Sigmoid colon (tissue), 7 donors: ENCODE results near the gene GBP3. TPM values are rescaled to one million over a fixed set of nuclear protein-coding genes. Genes with fewer than 3 reads are reported as not detected.
"Not testable (repeated sequence)": the region's sequence is repeated elsewhere in the genome, so short reads cannot be mapped to it uniquely, and the experiment has no call there.

Experiments used
- DNase-seq: peaks from one replicate; pipeline ENCODE4 v3.0.0-alpha.2; 2019
- H3K27ac ChIP-seq, 4 donors: fragments of 200-600 bp; sonication (generic); one replicate each; pipeline ENCODE4 v1.5.1; 2016 to 2019; ENCODE audit warnings: mild to moderate bottlenecking in 1 of 4
- H3K27me3 ChIP-seq, 3 donors: fragments of 200-600 bp; sonication (generic); one replicate each; pipeline ENCODE4 v1.5.1; 2019; ENCODE audit warnings: mild to moderate bottlenecking in 1 of 3
- H3K36me3 ChIP-seq, 4 donors: fragments of 200-600 bp; sonication (generic); one replicate each; pipeline ENCODE4 v1.5.1; 2016 to 2019
- H3K4me1 ChIP-seq, 4 donors: fragments of 200-600 bp; sonication (generic); one replicate each; pipeline ENCODE4 v1.5.1; 2017 to 2019
- H3K4me3 ChIP-seq, 4 donors: fragments of 200-600 bp; sonication (generic); one replicate each; pipeline ENCODE4 v1.5.1; 2017 to 2019; ENCODE audit warnings: mild to moderate bottlenecking in 2 of 4, moderate library complexity in 1 of 4
- H3K9me3 ChIP-seq, 4 donors: fragments of 200-600 bp in 3 of 4; sonication (generic) in 3 of 4; one replicate each; pipeline versions ENCODE4 v1.5.1 to v1.6.1; 2013 to 2019
- CTCF ChIP-seq, 4 experiments: fragments of 450-650 bp in 3 of 4; fragments of 200-600 bp in 1 of 4; IDR thresholded peaks; one replicate each; pipeline ENCODE4 v1.5.1; 2016 to 2019; ENCODE audit warnings: antibody characterized with exemption in 4 of 4, mild to moderate bottlenecking in 3 of 4, moderate library complexity in 2 of 4
- EP300 ChIP-seq, 4 donors: sonication (generic); formaldehyde crosslinking; IDR thresholded peaks; one replicate each; pipeline ENCODE4 v1.6.1; 2017; ENCODE audit warnings: antibody characterized with exemption in 4 of 4
- POLR2A ChIP-seq, 2 donors: fragments of 450-650 bp; IDR thresholded peaks; one replicate each; pipeline ENCODE4 v1.6.1; 2016; ENCODE audit warnings: antibody characterized with exemption in 2 of 2, mild to moderate bottlenecking in 2 of 2, moderate library complexity in 2 of 2
- POLR2AphosphoS5 ChIP-seq, 4 donors: sonication (generic); formaldehyde crosslinking; IDR thresholded peaks; one replicate each; pipeline ENCODE4 v1.6.1; 2017; ENCODE audit warnings: antibody characterized with exemption in 4 of 4
- WGBS, 2 donors: extraction: QIAGEN DNeasy Blood & Tissue Kit; methylation state at CpG; one replicate each; pipeline ENCODE4 v1.1.7; 2013; 5-methylcytosine and 5-hydroxymethylcytosine counted together
- intact Hi-C: fragments of 100-400 bp; cut with DNase I; formaldehyde crosslinking; loops from one replicate; pipeline ENCODE4 v1.15.1; 2023
- polyA plus RNA-seq, 3 donors: library from polyadenylated mRNA; stranded (reverse); fragments of 200-250 nt; gene quantifications; one replicate each; pipeline ENCODE4 v1.2.3, GENCODE V29; 2013
- total RNA-seq, 4 donors: library from RNA; depleted of rRNA; stranded (reverse); fragments of >200 nt; gene quantifications; one replicate each; pipeline ENCODE4 v1.1.0, GENCODE V29; 2016
- donor health status: healthy with polysubstance abuse.
- donor health status: Bipolar disorder and iron deficiency.
- donor health status: healthy.

GBP3 gene
- total and polyA plus RNA-seq, 7 donors = 6.4 to 66.4 (median 19.6) TPM

GRCh38 chr1:89005286-89006151 lies 17.1 kb downstream of the GBP3 start:
- peak overlapping the region in 1 of 4 donors; percentile 3 for H3K27ac ChIP-seq
- no peak for TF ChIP-seq EP300 (IDR thresholded peaks at IDR 0.05)
- no peak for TF ChIP-seq CTCF (IDR thresholded peaks at IDR 0.05)
- TF ChIP-seq POLR2AphosphoS5 (IDR thresholded peaks at IDR 0.05) = no peak
- H3K27me3 ChIP-seq = no peaks in the 10 kb centered on the region
- intact Hi-C loops = no loop called here
- no peak overlapping the region for H3K4me3 ChIP-seq
- WGBS, 2 donors = 95 to 96% methylated on average over 9 of the region's 9 CpGs
- peaks cover 0 to 28% (median 4%) of the 10 kb centered on the region in 4 donors for H3K36me3 ChIP-seq
- H3K9me3 ChIP-seq = no peaks in the 10 kb centered on the region
- H3K4me1 ChIP-seq = no peaks in the 10 kb centered on the region
- DNase-seq = no peak

- H3K4me1 ChIP-seq, H3K9me3 ChIP-seq, H3K36me3 ChIP-seq, intact Hi-C loops, H3K27me3 ChIP-seq, DNase-seq, H3K4me3 ChIP-seq, H3K27ac ChIP-seq: not testable (repeated sequence)
Measured at GRCh38 chr1:89002176-89002575, 20.5 kb downstream of the GBP3 start.

GRCh38 chr1:89001510-89001909 lies 21.2 kb downstream of the GBP3 start:
- Histone ChIP-seq H3K9me3 (no peaks in the 10 kb centered on the region), H3K27me3 (no peaks in the 10 kb centered on the region), H3K27ac (no peak overlapping the region), H3K4me3 (no peak overlapping the region), H3K4me1 (no peaks in the 10 kb centered on the region), H3K36me3 (no peaks in the 10 kb centered on the region)
- intact Hi-C loops = no loop called here
- TF ChIP-seq CTCF (IDR thresholded peaks at IDR 0.05) = no peak
- DNase-seq = no peak

GRCh38 chr1:88998716-88999115 lies 23.9 kb downstream of the GBP3 start:
- Histone ChIP-seq H3K36me3 (no peaks in the 10 kb centered on the region), H3K9me3 (no peaks in the 10 kb centered on the region), H3K4me1 (no peaks in the 10 kb centered on the region), H3K27me3 (no peaks in the 10 kb centered on the region), H3K4me3 (no peak overlapping the region), H3K27ac (no peak overlapping the region)
- WGBS, 2 donors = 0 to 6% methylated on average over 2 of the region's 2 CpGs
- intact Hi-C loops = loop anchor here (1.0 kb wide), 1 partner anchor 360 kb away; no protein-coding TSS in a partner anchor
- TF ChIP-seq EP300 (IDR thresholded peaks at IDR 0.05) (no peak), CTCF (IDR thresholded peaks at IDR 0.05) (peak; percentile 36 to 53 (median 52))
- DNase-seq = no peak

GRCh38 chr1:88990426-88990825 lies 32.2 kb downstream of the GBP3 start:
- Histone ChIP-seq H3K27me3 (no peaks in the 10 kb centered on the region), H3K4me3 (no peak overlapping the region), H3K27ac (no peak overlapping the region), H3K36me3 (peaks cover 0 to 21% (median 0%) of the 10 kb centered on the region in 4 donors), H3K4me1 (peaks cover 0 to 11% (median 8%) of the 10 kb centered on the region in 4 donors), H3K9me3 (no peaks in the 10 kb centered on the region)
- intact Hi-C loops = no loop called here
- 97% methylated on average over 1 of the region's 1 CpG for WGBS, 2 donors
- DNase-seq = no peak
- no peak for TF ChIP-seq CTCF (IDR thresholded peaks at IDR 0.05)
- no peak for TF ChIP-seq EP300 (IDR thresholded peaks at IDR 0.05)
- TF ChIP-seq POLR2A (IDR thresholded peaks at IDR 0.05) = no peak
- TF ChIP-seq POLR2AphosphoS5 (IDR thresholded peaks at IDR 0.05) = no peak
